OCI-LY7 (cell line): ENCODE results near the gene CCDC68. TPM values are rescaled to one million over a fixed set of nuclear protein-coding genes. Genes with fewer than 3 reads are reported as not detected.

ENCODE experiments used
- BruUV-seq: library from RNA; stranded (reverse); fragments of 400-500 nt; replicated peaks from 2 replicates; lab custom pipeline; 2021; lab: Mats Ljungman, UMichigan
- CTCF ChIA-PET: fragments of 300-600 bp; sonication (Branson Sonifier 250); formaldehyde crosslinking; loops from one replicate; lab custom pipeline; 2022; ENCODE audit warnings: antibody characterized with exemption; ENCODE audit not compliant: unreplicated experiment; lab: Charles Lee
- POLR2A ChIA-PET: fragments of 300-600 bp; sonication (Branson Sonifier 250); formaldehyde crosslinking; loops from one replicate; lab custom pipeline; 2022; ENCODE audit warnings: antibody characterized with exemption; lab: Charles Lee
- DNase-seq: peaks from one replicate; pipeline ENCODE4 v3.0.0-alpha.2; 2015; ENCODE audit warnings: low spot score
- H2AFZ ChIP-seq: fragments of 200-600 bp; sonication (generic), shearing (Covaris generic); 2 replicates; pipeline ENCODE4 v1.6.1; 2014; ENCODE audit warnings: mild to moderate bottlenecking, antibody characterized with exemption, low read length, moderate library complexity
- H3K27ac ChIP-seq: fragments of 200-600 bp; sonication (generic); 2 replicates; pipeline ENCODE4 v1.5.1; 2014; ENCODE audit warnings: mixed run types, low read depth, mild to moderate bottlenecking, moderate library complexity, low read length, inconsistent platforms; ENCODE audit not compliant: poor library complexity, severe bottlenecking
- H3K36me3 ChIP-seq: fragments of 200-600 bp; sonication (generic); 2 replicates; pipeline ENCODE4 v1.6.1; 2014; ENCODE audit warnings: mild to moderate bottlenecking, antibody characterized with exemption, low read length, moderate library complexity, mixed read lengths; ENCODE audit not compliant: insufficient read depth
- H3K4me1 ChIP-seq: fragments of 200-600 bp; sonication (generic); 2 replicates; pipeline ENCODE4 v1.5.1; 2014; ENCODE audit warnings: mild to moderate bottlenecking, low read length; ENCODE audit not compliant: insufficient read depth, poor library complexity, severe bottlenecking
- H3K4me2 ChIP-seq: fragments of 200-600 bp; sonication (generic); 2 replicates; pipeline ENCODE4 v1.6.1; 2014; ENCODE audit warnings: mild to moderate bottlenecking, low read length
- H3K4me3 ChIP-seq: fragments of 200-600 bp; sonication (generic); 2 replicates; pipeline ENCODE4 v1.5.1; 2014; ENCODE audit warnings: mild to moderate bottlenecking, low read depth, low read length; ENCODE audit not compliant: poor library complexity, severe bottlenecking
- H3K79me2 ChIP-seq: fragments of 200-600 bp; sonication (generic); 2 replicates; pipeline ENCODE4 v1.6.1; 2016; ENCODE audit warnings: low read depth, mild to moderate bottlenecking, low read length, moderate library complexity, mixed read lengths; ENCODE audit not compliant: insufficient read depth
- H3K9me2 ChIP-seq: fragments of 200-600 bp; sonication (generic); 2 replicates; pipeline ENCODE4 v1.6.1; 2016; ENCODE audit warnings: mild to moderate bottlenecking, low read length, mixed read lengths; ENCODE audit not compliant: insufficient read depth
- H3K9me3 ChIP-seq: fragments of 200-600 bp; sonication (generic); 2 replicates; pipeline ENCODE4 v1.6.1; 2014; ENCODE audit warnings: mild to moderate bottlenecking, mixed run types, low read length, mixed read lengths
- H4K20me1 ChIP-seq: fragments of 200-600 bp; sonication (generic); 2 replicates; pipeline ENCODE4 v1.6.1; 2014; ENCODE audit warnings: mild to moderate bottlenecking, antibody characterized with exemption, low read length, moderate library complexity, mixed read lengths; ENCODE audit not compliant: insufficient read depth
- EZH2phosphoT487 ChIP-seq: fragments of 200-600 bp; sonication (generic); IDR thresholded peaks from 2 replicates; pipeline ENCODE4 v1.6.1; 2018; ENCODE audit warnings: low read depth, borderline replicate concordance, mild to moderate bottlenecking, mixed run types, antibody characterized with exemption, low read length, moderate library complexity, mixed read lengths
- intact Hi-C: fragments of 100-400 bp; cut with micrococcal nuclease; formaldehyde crosslinking; loops from one replicate; pipeline ENCODE4 v1.10.0; 2022; ENCODE audit not compliant: unreplicated experiment
- total RNA-seq, 2 experiments: library from RNA; depleted of rRNA in 1 of 2; stranded (reverse); fragments of >200 nt in 1 of 2; shearing (Covaris generic) in 1 of 2; gene quantifications; 2 replicates each; pipeline ENCODE4 v1.2.3, GENCODE V29; 2014 to 2022
- TF ChIP-seq, protein P1 (sequence below): fragments of 200-600 bp; sonication (generic); conservative IDR thresholded peaks from 2 replicates; pipeline ENCODE4 v1.5.1; 2014; ENCODE audit warnings: mild to moderate bottlenecking, antibody characterized with exemption, low read length, moderate library complexity, mixed read lengths

CCDC68 gene
- total RNA-seq, 2 experiments from 2014 or later = not detected

DNA sequence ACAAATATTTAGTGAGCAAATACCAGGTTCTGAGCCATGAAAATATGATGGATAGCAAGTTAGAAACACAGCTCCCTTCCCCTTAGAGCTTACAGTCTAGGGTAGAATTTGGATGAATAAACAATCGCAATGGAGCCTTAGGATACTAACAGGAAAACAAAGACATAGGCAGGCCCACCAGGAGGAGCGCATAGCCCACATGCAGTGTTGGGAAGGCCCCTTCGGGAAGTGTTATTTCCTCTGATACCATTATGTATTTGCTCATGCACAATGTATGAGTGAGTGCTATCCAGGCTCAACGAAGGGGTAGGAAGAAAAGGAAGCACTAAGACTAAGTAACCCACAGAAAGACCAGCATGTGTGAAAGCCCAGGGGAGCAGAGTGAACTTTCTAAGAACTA is 76.9 kb downstream of the CCDC68 start:
- Histone ChIP-seq H3K4me1 (no peaks in the 10 kb centered on the region), H4K20me1 (no peaks in the 10 kb centered on the region), H2AFZ (no peak overlapping the region), H3K27ac (no peak overlapping the region), H3K79me2 (no peaks in the 10 kb centered on the region), H3K36me3 (no peaks in the 10 kb centered on the region), H3K4me2 (no peak overlapping the region), H3K4me3 (no peak overlapping the region), H3K9me3 (no peaks in the 10 kb centered on the region), H3K9me2 (no peaks in the 10 kb centered on the region)
- no peak for DNase-seq
- ChIA-PET CTCF (no interaction called here), POLR2A (no interaction called here)
- BruUV-seq = no TSS peak
- intact Hi-C loops = no loop called here
- no peak for TF ChIP-seq EZH2phosphoT487
- TF ChIP-seq, protein P1, sequence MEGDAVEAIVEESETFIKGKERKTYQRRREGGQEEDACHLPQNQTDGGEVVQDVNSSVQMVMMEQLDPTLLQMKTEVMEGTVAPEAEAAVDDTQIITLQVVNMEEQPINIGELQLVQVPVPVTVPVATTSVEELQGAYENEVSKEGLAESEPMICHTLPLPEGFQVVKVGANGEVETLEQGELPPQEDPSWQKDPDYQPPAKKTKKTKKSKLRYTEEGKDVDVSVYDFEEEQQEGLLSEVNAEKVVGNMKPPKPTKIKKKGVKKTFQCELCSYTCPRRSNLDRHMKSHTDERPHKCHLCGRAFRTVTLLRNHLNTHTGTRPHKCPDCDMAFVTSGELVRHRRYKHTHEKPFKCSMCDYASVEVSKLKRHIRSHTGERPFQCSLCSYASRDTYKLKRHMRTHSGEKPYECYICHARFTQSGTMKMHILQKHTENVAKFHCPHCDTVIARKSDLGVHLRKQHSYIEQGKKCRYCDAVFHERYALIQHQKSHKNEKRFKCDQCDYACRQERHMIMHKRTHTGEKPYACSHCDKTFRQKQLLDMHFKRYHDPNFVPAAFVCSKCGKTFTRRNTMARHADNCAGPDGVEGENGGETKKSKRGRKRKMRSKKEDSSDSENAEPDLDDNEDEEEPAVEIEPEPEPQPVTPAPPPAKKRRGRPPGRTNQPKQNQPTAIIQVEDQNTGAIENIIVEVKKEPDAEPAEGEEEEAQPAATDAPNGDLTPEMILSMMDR = no peak

DNA sequence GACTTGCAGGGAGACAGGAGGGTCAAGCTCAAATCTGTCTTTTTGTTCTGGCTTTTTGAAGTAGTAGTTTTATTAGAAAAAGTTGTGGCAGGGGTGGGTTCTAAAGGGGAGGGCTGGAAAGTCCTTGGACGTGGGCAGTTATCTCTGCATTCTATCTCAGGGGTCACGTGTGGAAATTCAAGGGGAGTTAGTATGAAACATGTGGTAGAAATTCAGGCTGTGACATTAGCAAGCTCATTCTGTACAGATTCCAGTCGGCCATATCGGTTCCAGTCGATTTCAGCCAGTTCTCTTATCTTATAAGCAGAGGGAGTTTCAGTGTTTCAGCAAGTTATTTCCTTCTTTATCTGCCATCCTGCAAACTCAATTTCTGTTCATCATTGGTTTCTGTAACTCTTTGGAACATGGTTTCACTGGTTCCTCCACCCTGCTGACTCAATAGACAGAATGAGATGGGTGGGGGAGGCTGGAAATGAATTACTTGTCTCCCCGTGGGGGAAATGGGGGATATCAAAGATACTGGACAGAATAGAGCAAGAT is 78.0 kb downstream of the CCDC68 start:
- H3K36me3 ChIP-seq = no peaks in the 10 kb centered on the region
- no peak overlapping the region for H3K4me2 ChIP-seq
- no peak overlapping the region for H3K27ac ChIP-seq
- H3K9me2 ChIP-seq = no peaks in the 10 kb centered on the region
- no peak for TF ChIP-seq EZH2phosphoT487
- TF ChIP-seq, protein P1 = no peak
- H3K79me2 ChIP-seq = no peaks in the 10 kb centered on the region
- H3K4me3 ChIP-seq = no peak overlapping the region
- no peak for DNase-seq
- POLR2A ChIA-PET = no interaction called here
- CTCF ChIA-PET = no interaction called here
- no TSS peak for BruUV-seq
- H3K9me3 ChIP-seq = no peaks in the 10 kb centered on the region
- intact Hi-C loops = no loop called here
- no peak overlapping the region for H2AFZ ChIP-seq
- no peaks in the 10 kb centered on the region for H4K20me1 ChIP-seq
- no peaks in the 10 kb centered on the region for H3K4me1 ChIP-seq

DNA sequence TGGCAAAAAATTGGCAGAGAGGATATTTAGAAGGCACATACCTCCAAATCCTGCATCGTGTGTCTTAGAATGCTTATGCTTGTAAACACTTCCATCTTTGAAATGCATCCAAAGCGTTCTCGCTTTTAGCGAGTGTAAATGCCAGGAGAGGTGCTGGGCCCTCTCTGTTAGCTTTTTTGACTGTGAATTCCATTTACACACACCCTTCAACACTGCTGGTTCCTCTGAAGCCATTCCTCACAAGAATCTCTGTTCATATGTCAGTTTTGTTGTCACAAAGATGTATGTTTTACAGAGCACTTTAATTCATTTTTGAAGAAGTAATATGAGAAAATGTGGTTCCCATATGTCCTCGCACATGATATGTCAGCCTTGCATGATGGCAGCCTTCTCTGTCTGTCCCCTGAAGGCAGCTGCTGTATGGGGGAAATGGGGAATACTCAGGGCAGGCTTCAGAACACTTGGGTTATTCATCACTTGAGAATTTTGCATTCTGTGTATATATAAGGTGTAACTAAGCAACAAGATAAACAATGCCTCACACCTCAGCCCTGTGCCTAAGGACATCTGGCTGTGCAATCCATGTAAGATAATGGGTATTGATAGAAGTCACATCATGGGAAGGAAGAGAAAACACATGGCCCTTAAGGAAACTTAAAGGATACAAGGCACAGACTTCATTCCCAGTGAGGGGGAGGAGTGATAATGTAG is 78.7 kb downstream of the CCDC68 start:
- POLR2A ChIA-PET = interaction anchor here (1.7 kb wide), 1 partner anchor 10 kb away, joined by 4 read pairs; no protein-coding TSS in a partner anchor
- Histone ChIP-seq H3K27ac (no peak overlapping the region), H3K4me1 (no peaks in the 10 kb centered on the region), H3K9me3 (no peaks in the 10 kb centered on the region), H3K4me2 (no peak overlapping the region), H3K4me3 (no peak overlapping the region), H3K79me2 (no peaks in the 10 kb centered on the region), H3K36me3 (no peaks in the 10 kb centered on the region), H4K20me1 (no peaks in the 10 kb centered on the region), H2AFZ (no peak overlapping the region), H3K9me2 (no peaks in the 10 kb centered on the region)
- TF ChIP-seq EZH2phosphoT487 = no peak
- TF ChIP-seq, protein P1 = no peak
- intact Hi-C loops = no loop called here
- no peak for DNase-seq
- no TSS peak for BruUV-seq
- CTCF ChIA-PET = no interaction called here
